Pancreas (tissue), 10 donors: ENCODE data around the gene COX7B2. TPM values are rescaled to one million over a fixed set of nuclear protein-coding genes. Genes with fewer than 3 reads are reported as not detected.

Experiments used
- ATAC-seq, 4 donors: fragments of 200-7000 bp; cut with Tn5 transposase; one replicate each; pipeline versions ENCODE4 v1.8.0 to v1.9.1; 2020; ENCODE audit warnings: mild to moderate bottlenecking in 4 of 4, moderate library complexity in 4 of 4
- DNase-seq, 6 donors: peaks; one replicate each; pipeline ENCODE4 v3.0.0-alpha.2; 2020
- FAIRE-seq: peaks from 2 replicates; lab custom pipeline; 2012; peaks lifted over from hg19 to GRCh38; lab: Jason Lieb, UNC
- H3K27ac ChIP-seq, 4 donors: fragments of 200-600 bp; sonication (generic); 1 replicate in 3 of 4; 2 replicates in 1 of 4; pipeline versions ENCODE4 v1.5.0 to v1.8.0; 2020
- H3K27me3 ChIP-seq, 4 donors: fragments of 200-600 bp; one replicate each; pipeline ENCODE4 v1.8.0; 2021
- H3K36me3 ChIP-seq, 3 donors: fragments of 200-600 bp; sonication (generic) in 1 of 3; one replicate each; pipeline versions ENCODE4 v1.5.0 to v1.8.0; 2020 to 2021
- H3K4me1 ChIP-seq, 3 donors: fragments of 200-600 bp; one replicate each; pipeline ENCODE4 v1.8.0; 2021
- H3K4me3 ChIP-seq, 4 donors: fragments of 200-600 bp; sonication (generic) in 2 of 4; one replicate each; pipeline versions ENCODE4 v1.5.0 to v1.8.0; 2020 to 2021
- H3K9me3 ChIP-seq, 4 donors: fragments of 200-600 bp; one replicate each; pipeline ENCODE4 v1.8.0; 2021
- WGBS, 2 donors: extraction: QIAGEN DNeasy Blood & Tissue Kit; methylation state at CpG; one replicate each; pipeline ENCODE4 v1.1.7; 2013; 5-methylcytosine and 5-hydroxymethylcytosine counted together
- intact Hi-C, 3 donors: fragments of 100-400 bp; cut with DNase I; formaldehyde crosslinking; loops; one replicate each; pipeline versions ENCODE4 v1.11.1 to v1.14.2; 2022
- polyA plus RNA-seq, 2 donors: library from polyadenylated mRNA; stranded (reverse); fragments of 200-250 nt; gene quantifications; one replicate each; pipeline ENCODE4 v1.2.3, GENCODE V29; 2013
- total RNA-seq, 6 donors: library from RNA; stranded (reverse); fragmentation: NEBNext Ultra II Directional in 4 of 6; extraction: Animal tissue kit (Norgen Biotek cat#: 25700) in 4 of 6; gene quantifications; one replicate each; pipeline versions ENCODE4 v1.2.1 to v1.2.4, GENCODE V29; 2021 to 2023
- TF ChIP-seq, protein P1 (sequence below), 4 donors: fragments of 200-600 bp; sonication (generic) in 3 of 4; IDR thresholded peaks; one replicate each; pipeline versions ENCODE4 v1.5.0 to v1.8.0; 2021; ENCODE audit warnings: antibody characterized with exemption in 4 of 4
- donor health status: healthy with polysubstance abuse.
- donor health status: DM: no; HTN: no; CAD: no; lungs with moderate emphysema.
- donor health status: DM: no; HTN: no; CAD: no.
- donor health status: control.
- donor health status: control.
- donor health status: Bipolar disorder and iron deficiency.
- donor health status: DM: yes; HTN: yes; CAD: no.
- donor health status: DM: no; HTN: no; CAD: no.
- donor health status: DM: no; HTN: no; CAD: no.
- donor health status: DM: yes; HTN: yes; CAD: no.

The COX7B2 gene
- total and polyA plus RNA-seq, 8 donors, result not detected

DNA sequence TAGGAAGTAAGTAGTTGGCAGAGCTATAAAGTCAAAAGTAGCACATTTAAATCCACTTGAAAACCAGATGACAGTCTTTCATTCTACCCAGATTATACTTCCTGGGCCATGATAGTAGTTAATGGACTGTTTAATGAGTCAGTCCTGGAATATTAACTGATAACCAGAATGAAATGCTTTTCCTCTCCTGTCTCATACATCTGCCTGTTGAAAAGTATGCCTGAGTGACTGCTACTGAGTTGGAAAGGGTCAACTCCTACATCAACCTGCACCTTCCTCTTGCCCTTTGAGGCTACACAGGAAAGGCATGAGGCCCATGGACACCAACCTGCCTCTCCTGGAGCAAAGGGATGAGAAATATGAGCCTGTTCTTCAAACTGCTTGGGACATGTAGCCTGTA is 36.0 kb upstream of the COX7B2 start:
- no peaks in the 10 kb centered on the region for H3K27me3 ChIP-seq
- no peaks in the 10 kb centered on the region for H3K9me3 ChIP-seq
- intact Hi-C loops, result no loop called here
- DNase-seq (no peak), ATAC-seq (no peak), FAIRE-seq (no peak)
- no peaks in the 10 kb centered on the region for H3K4me1 ChIP-seq
- H3K4me3 ChIP-seq, result no peak overlapping the region
- no peak overlapping the region for H3K27ac ChIP-seq
- no peaks in the 10 kb centered on the region for H3K36me3 ChIP-seq
- TF ChIP-seq, protein P1, sequence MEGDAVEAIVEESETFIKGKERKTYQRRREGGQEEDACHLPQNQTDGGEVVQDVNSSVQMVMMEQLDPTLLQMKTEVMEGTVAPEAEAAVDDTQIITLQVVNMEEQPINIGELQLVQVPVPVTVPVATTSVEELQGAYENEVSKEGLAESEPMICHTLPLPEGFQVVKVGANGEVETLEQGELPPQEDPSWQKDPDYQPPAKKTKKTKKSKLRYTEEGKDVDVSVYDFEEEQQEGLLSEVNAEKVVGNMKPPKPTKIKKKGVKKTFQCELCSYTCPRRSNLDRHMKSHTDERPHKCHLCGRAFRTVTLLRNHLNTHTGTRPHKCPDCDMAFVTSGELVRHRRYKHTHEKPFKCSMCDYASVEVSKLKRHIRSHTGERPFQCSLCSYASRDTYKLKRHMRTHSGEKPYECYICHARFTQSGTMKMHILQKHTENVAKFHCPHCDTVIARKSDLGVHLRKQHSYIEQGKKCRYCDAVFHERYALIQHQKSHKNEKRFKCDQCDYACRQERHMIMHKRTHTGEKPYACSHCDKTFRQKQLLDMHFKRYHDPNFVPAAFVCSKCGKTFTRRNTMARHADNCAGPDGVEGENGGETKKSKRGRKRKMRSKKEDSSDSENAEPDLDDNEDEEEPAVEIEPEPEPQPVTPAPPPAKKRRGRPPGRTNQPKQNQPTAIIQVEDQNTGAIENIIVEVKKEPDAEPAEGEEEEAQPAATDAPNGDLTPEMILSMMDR (IDR thresholded peaks at IDR 0.05), result no peak

DNA sequence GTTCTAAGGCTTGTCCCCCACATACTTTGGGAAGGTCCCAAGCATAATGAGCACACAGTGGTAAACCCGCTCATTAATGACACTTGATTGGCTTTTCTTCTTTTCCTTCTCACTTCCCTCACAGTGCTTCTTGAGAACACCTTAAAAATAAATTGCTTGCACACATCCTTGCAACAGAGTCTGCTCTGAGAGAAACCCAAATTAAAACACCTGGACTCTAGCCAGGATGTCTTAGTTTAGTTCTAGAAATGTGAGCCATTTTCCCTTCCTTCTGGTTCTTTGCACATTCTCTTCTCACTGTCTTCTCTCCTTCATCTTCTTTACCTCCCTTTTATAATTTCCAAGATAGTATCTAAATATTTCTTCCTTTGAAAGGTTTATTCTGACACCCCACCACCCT is 35.3 kb upstream of the COX7B2 start:
- Histone ChIP-seq H3K4me3 (no peak overlapping the region), H3K4me1 (no peaks in the 10 kb centered on the region), H3K27ac (no peak overlapping the region), H3K9me3 (no peaks in the 10 kb centered on the region), H3K27me3 (no peaks in the 10 kb centered on the region), H3K36me3 (no peaks in the 10 kb centered on the region)
- intact Hi-C loops, result no loop called here
- WGBS, 2 donors, result 79 to 83% methylated on average over 1 of the region's 1 CpG
- TF ChIP-seq, protein P1 (IDR thresholded peaks at IDR 0.05), result no peak
- FAIRE-seq (no peak), ATAC-seq (no peak), DNase-seq (no peak)

GRCh38 chr4:46937493-46937892 is 28.4 kb upstream of the COX7B2 start:
- intact Hi-C loops, result no loop called here
- no peaks in the 10 kb centered on the region for H3K9me3 ChIP-seq
- no peak overlapping the region for H3K27ac ChIP-seq
- DNase-seq (no peak), ATAC-seq (no peak), FAIRE-seq (no peak)
- no peaks in the 10 kb centered on the region for H3K27me3 ChIP-seq
- no peaks in the 10 kb centered on the region for H3K36me3 ChIP-seq
- TF ChIP-seq, protein P1 (IDR thresholded peaks at IDR 0.05), result no peak
- peaks cover 0 to 7% (median 0%) of the 10 kb centered on the region in 3 donors for H3K4me1 ChIP-seq
- no peak overlapping the region for H3K4me3 ChIP-seq
- WGBS, 2 donors, result 36 to 59% methylated on average over 1 of the region's 1 CpG

DNA sequence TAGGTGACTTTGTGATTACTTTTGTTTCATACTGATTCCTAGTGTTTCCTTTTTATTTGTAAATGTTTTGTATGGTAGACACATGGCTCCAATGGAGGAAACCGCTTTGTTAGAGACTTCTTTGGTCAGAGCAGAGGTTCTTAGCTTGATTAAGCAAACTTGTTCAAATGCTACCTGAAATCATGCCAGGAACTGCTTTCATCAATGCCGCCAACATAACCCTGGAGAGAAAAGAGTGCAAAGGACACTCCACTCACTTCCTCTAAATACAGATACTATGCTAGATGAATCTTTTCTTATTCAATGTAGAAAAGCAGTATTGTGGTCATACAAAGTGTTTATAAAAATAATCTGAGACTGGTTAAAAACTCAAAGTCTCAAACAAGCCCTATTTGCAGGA is 25.7 kb upstream of the COX7B2 start:
- no peaks in the 10 kb centered on the region for H3K27me3 ChIP-seq
- WGBS, 2 donors, result 29 to 35% methylated on average over 2 of the region's 2 CpGs
- intact Hi-C loops, result no loop called here
- no peak overlapping the region for H3K27ac ChIP-seq
- no peak for DNase-seq
- no peak overlapping the region for H3K4me3 ChIP-seq
- H3K36me3 ChIP-seq, result no peaks in the 10 kb centered on the region
- no peak for ATAC-seq
- H3K4me1 ChIP-seq, result peaks cover 0 to 7% (median 0%) of the 10 kb centered on the region in 3 donors
- FAIRE-seq, result no peak
- no peaks in the 10 kb centered on the region for H3K9me3 ChIP-seq
- TF ChIP-seq, protein P1 (IDR thresholded peaks at IDR 0.05), result no peak

- ATAC-seq, result no peak
- no peaks in the 10 kb centered on the region for H3K9me3 ChIP-seq
- no peak for DNase-seq
- TF ChIP-seq, protein P1 (IDR thresholded peaks at IDR 0.05), result no peak
- H3K36me3 ChIP-seq, result no peaks in the 10 kb centered on the region
- no peaks in the 10 kb centered on the region for H3K27me3 ChIP-seq
- H3K27ac ChIP-seq, result no peak overlapping the region
- H3K4me3 ChIP-seq, result no peak overlapping the region
- H3K4me1 ChIP-seq, result peaks cover 0 to 7% (median 0%) of the 10 kb centered on the region in 3 donors
- 29 to 43% methylated on average over 3 of the region's 3 CpGs for WGBS, 2 donors
- FAIRE-seq, result no peak
- intact Hi-C loops, result no loop called here
Observed at GRCh38 chr4:46933686-46934085, 24.6 kb upstream of the COX7B2 start.
